ENCODE measurements around the gene NCKAP5.

GRCh38 chr2:133525090-133525489 lies 43.2 kb downstream of the NCKAP5 start:
- TF ChIP-seq POLR2A (IDR thresholded peaks at IDR 0.05): no peak
- TF ChIP-seq CTCF (IDR thresholded peaks at IDR 0.05): no peak
